GM12801 (cell line): Measurements from ENCODE around the gene LCN12.

Experiments used
- TF ChIP-seq, protein P1 (sequence below): IDR thresholded peaks from one replicate; pipeline ENCODE4 v1.5.1; 2011; ENCODE audit warnings: control low read depth; ENCODE audit not compliant: insufficient read length; ENCODE audit errors: extremely low read depth

The LCN12 gene

DNA sequence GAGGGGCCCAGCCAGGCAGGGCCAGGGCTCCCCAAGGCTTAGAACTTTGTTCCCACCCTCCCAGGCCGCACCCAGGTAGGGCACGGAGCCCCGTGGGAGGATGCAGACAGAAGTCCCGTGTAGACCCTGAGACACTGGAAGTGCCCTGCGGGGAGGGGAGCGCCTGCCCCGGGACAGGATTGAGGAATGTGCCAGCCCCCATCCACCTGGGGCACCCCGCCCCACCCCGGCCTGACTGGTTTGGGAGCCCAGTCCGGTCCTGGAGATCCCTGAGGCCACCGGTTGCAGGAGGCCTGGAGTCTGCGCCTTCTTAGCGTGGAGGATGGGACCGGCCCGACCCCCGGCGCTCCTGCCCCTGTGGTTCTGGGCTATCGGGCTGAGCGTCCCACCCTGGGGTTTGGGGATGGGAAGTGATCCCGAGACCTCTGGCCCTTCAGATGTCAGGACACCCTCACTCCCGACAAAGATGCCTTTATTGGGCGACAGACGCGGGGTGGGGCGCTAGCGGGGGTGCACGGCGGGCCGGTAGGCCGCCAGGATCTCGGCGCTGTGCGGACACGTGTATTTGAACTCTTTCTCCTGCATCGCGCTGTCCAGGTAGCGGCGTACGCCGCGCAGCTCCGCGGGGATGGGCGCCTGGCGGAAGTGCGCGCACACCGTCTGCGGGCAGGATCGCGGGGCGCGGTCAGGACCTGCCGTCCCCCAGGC is 42.3 kb downstream of the LCN12 start:
- TF ChIP-seq, protein P1, sequence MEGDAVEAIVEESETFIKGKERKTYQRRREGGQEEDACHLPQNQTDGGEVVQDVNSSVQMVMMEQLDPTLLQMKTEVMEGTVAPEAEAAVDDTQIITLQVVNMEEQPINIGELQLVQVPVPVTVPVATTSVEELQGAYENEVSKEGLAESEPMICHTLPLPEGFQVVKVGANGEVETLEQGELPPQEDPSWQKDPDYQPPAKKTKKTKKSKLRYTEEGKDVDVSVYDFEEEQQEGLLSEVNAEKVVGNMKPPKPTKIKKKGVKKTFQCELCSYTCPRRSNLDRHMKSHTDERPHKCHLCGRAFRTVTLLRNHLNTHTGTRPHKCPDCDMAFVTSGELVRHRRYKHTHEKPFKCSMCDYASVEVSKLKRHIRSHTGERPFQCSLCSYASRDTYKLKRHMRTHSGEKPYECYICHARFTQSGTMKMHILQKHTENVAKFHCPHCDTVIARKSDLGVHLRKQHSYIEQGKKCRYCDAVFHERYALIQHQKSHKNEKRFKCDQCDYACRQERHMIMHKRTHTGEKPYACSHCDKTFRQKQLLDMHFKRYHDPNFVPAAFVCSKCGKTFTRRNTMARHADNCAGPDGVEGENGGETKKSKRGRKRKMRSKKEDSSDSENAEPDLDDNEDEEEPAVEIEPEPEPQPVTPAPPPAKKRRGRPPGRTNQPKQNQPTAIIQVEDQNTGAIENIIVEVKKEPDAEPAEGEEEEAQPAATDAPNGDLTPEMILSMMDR = no peak

DNA sequence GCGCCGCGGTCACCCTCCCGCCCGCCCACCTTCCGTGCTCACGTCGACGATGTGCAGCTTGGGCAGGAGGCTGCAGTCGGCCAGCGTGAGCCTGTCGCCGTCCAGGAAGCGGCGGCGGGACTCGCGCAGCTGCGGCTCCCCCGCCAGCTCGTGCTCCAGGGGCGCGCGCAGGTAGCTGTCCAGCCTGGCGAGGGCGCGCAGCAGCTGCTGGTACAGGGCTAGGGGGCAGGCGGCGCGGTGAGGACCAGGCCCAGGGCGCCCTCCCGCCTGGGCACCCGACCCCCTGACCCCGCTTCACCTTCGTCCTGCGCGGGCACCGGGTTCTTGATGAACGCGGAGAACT is 42.8 kb downstream of the LCN12 start:
- TF ChIP-seq, protein P1 = no peak

DNA sequence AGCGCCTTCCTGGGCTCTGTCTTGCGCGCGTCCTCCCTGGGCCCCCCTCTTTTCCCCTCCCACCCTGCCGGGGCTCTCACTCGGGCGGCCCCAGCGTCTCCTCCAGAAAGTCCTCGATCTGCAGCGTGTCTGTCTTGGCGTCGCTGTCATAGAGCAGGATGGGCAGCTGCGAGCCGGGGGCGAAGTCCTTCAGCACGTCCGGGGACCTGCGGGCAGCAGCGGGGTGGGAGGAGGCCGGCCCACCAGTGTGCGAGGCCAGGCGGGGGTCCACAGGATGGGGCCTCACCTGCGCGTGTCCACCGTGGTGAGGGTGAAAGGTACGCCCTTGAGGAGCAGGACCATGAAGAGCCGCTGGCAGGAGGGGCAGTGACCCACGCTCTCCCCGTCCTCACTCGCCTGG is 43.3 kb downstream of the LCN12 start:
- TF ChIP-seq, protein P1 = no peak

DNA sequence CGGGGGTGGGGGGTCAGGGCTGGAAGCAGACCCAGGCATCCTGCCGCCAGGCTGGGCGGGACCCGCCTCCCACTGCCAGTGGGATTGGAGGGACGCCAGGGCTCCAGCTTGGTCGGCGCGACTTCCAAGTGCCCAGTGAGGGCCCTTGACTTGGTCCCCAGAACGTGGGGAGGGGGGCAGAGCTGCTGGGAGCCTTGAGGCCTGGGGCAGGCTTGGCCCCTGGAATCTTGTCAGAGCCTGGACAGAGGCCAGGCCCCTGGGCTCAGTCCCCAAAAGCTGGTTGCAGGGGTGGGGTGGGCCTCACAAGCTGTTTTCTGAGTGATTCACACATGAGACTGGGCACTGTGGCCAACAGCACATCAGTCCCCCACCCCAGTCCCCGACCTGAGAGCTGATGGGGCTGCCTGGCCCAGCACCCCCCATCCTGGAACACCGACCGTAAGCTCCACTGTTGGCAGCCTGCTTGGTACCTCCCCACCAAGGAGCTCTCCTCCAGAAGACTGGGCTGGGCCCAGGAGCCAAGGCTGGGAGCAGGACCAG is 43.8 kb downstream of the LCN12 start:
- TF ChIP-seq, protein P1 = no peak

DNA sequence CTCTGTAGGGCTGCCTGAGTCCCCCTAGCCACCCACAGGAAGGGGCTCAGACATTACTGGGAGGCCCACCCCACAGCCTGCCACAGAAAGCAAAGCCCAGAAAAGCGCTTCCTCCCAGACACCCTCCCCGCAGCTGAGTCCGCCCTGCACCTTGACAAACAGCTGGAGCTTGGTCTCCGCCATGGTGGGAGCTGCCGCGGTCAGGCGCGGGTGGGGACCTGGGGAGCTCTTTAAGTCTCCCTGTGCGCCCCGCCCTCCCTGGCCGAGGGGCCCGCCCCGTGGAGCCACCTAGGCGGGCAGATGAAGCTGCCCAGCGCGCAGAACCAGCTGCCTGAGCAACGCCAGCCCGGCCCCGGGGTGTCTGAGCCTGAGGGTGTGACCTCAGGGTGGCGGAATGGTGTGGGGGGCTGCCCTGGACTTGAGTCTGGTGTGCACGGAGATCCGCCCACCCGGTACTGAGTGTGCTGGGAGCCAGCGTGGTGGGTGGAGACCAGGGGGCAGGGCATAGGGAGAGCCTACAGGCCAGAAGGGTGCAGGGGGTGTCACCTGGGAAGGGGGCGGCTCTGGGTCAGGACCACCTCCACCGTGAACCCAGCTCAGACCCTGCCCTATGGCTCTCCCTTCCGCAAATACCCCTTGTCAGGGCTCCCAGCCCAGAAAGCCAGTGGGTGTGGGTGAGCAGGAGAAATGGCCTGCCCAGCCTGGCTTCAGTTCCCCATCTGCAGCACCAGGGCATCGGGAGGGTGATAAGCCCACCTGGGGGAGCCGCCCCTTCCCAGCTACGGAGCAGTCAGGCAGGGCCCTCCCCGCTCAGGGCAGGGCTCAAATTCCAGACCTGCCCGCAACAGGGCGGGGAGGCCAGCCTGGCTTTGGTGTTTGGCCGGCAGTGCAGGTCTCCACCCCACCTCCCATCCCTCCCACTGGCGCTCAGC is 44.6 kb downstream of the LCN12 start, which contains the start of gene CLIC3:
TSS of gene CLIC3 (minus strand) at position 208 of the 932 bp plus-strand sequence. CDS start at position 183, 25 bp downstream.
- TF ChIP-seq, protein P1 = no peak

DNA sequence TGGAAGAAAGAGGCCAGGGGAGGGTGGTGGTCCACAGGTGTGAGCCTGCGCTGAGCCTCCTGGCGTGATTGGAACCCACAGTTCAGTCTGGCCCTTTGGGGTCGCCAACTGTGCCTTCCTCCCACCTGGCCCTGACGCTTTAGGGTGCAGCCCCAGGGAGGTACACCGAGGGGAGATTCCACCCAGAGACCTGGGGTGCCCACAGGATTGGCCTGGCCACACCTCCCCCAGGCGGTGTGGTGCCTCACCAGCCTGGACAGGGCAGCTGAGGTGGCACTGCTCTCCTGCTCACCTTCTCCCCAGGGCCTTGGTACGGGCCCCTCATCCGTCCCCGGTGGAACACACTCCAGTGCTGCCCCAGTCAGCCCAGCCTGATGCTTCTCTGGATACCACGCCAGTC is 45.3 kb downstream of the LCN12 start:
- TF ChIP-seq, protein P1 = no peak

DNA sequence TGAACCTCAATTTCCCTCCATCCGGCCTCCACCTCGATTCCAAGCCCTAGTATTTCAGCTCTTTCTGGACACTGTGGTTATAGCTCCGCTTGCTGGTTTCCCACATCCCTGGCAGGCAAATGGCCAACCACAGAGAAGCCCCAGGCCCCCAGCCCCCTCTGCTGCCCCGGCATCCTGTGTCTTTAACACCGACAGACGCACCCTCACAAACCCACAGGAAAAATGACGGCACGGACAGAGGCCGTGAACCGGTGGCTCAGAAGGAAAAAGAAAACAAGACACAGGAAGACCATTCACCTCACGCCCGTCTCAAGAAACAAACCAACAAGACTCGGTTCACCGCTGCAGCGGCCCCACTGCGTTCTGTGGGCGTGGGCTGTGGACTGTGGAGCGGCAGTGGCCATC is 45.8 kb downstream of the LCN12 start:
- TF ChIP-seq, protein P1 = no peak
